H9 (cell line): ENCODE data around the gene COX6B2. TPM values are rescaled to one million over a fixed set of nuclear protein-coding genes. Genes with fewer than 3 reads are reported as not detected.
A peak's percentile ranks its signal among the peaks of the same experiment; 100 is the strongest.

Source experiments
- DNase-seq: peaks from one replicate; pipeline ENCODE4 v3.0.0-alpha.2; 2017
- H2AFZ ChIP-seq: one replicate; pipeline ENCODE4 v1.6.1; 2013; ENCODE audit warnings: mild to moderate bottlenecking, low read length, control low read depth, moderate library complexity
- H2AK5ac ChIP-seq: 2 replicates; pipeline ENCODE4 v1.6.1; 2013; ENCODE audit warnings: low read length, control low read depth, mixed read lengths; ENCODE audit not compliant: insufficient read length
- H2BK120ac ChIP-seq: one replicate; pipeline ENCODE4 v1.6.1; 2013; ENCODE audit warnings: low read depth, mild to moderate bottlenecking, low read length, control low read depth, inconsistent platforms; ENCODE audit not compliant: poor library complexity, severe bottlenecking
- H2BK12ac ChIP-seq: 2 replicates; pipeline ENCODE4 v1.6.1; 2013; ENCODE audit warnings: low read length, control low read depth, mixed read lengths, low read depth; ENCODE audit not compliant: insufficient read length
- H2BK15ac ChIP-seq: 2 replicates; pipeline ENCODE4 v1.6.1; 2013; ENCODE audit warnings: low read depth, low read length, control low read depth
- H2BK20ac ChIP-seq: one replicate; pipeline ENCODE4 v1.6.1; 2013; ENCODE audit warnings: low read depth, mild to moderate bottlenecking, low read length, control low read depth, inconsistent platforms; ENCODE audit not compliant: poor library complexity, severe bottlenecking
- H2BK5ac ChIP-seq: 2 replicates; pipeline ENCODE4 v1.6.1; 2013; ENCODE audit warnings: low read length, control low read depth, mixed read lengths; ENCODE audit not compliant: insufficient read length
- H3K14ac ChIP-seq: 2 replicates; pipeline ENCODE4 v1.6.1; 2013; ENCODE audit warnings: low read length, control low read depth; ENCODE audit not compliant: insufficient read depth
- H3K18ac ChIP-seq: 2 replicates; pipeline ENCODE4 v1.6.1; 2013; ENCODE audit warnings: low read depth, mild to moderate bottlenecking, mixed read lengths, low read length, control low read depth; ENCODE audit not compliant: insufficient read length
- H3K23ac ChIP-seq: 2 replicates; pipeline ENCODE4 v1.6.1; 2013; ENCODE audit warnings: low read length, control low read depth, mixed read lengths, low read depth; ENCODE audit not compliant: insufficient read length
- H3K23me2 ChIP-seq: 2 replicates; pipeline ENCODE4 v1.6.1; 2013; ENCODE audit warnings: low read depth, mild to moderate bottlenecking, mixed read lengths, low read length, control low read depth; ENCODE audit not compliant: insufficient read length, poor library complexity, severe bottlenecking
- H3K27ac ChIP-seq: 2 replicates; pipeline ENCODE4 v1.5.1; 2013; ENCODE audit warnings: low read length, control low read depth, mixed read lengths, low read depth; ENCODE audit not compliant: insufficient read length
- H3K27me3 ChIP-seq: 2 replicates; pipeline ENCODE4 v1.6.1; 2013; ENCODE audit warnings: low read length, control low read depth, inconsistent platforms; ENCODE audit not compliant: insufficient read depth
- H3K4ac ChIP-seq: 2 replicates; pipeline ENCODE4 v1.6.1; 2013; ENCODE audit warnings: low read depth, mild to moderate bottlenecking, control low read depth, inconsistent platforms, low read length, moderate library complexity
- H3K4me1 ChIP-seq: 2 replicates; pipeline ENCODE4 v1.6.1; 2013; ENCODE audit warnings: low read length, control low read depth, inconsistent platforms; ENCODE audit not compliant: insufficient read depth
- H3K4me2 ChIP-seq: 2 replicates; pipeline ENCODE4 v1.6.1; 2013; ENCODE audit warnings: low read length, control low read depth, mixed read lengths; ENCODE audit not compliant: insufficient read length, insufficient read depth
- H3K56ac ChIP-seq: 2 replicates; pipeline ENCODE4 v1.6.1; 2013; ENCODE audit warnings: low read depth, mild to moderate bottlenecking, mixed read lengths, low read length, control low read depth; ENCODE audit not compliant: insufficient read length
- H3K79me1 ChIP-seq: 2 replicates; pipeline ENCODE4 v1.6.1; 2013; ENCODE audit warnings: low read depth, mild to moderate bottlenecking, moderate library complexity, low read length, control low read depth, inconsistent platforms; ENCODE audit not compliant: insufficient read depth, poor library complexity, severe bottlenecking
- H3K79me2 ChIP-seq: 2 replicates; pipeline ENCODE4 v1.6.1; 2013; ENCODE audit warnings: low read length, control low read depth, inconsistent platforms; ENCODE audit not compliant: insufficient read depth
- H3K9ac ChIP-seq: 2 replicates; pipeline ENCODE4 v1.6.1; 2013; ENCODE audit warnings: low read length, control low read depth, mixed read lengths; ENCODE audit not compliant: insufficient read length; ENCODE audit errors: extremely low read depth
- H3K9me3 ChIP-seq: one replicate; pipeline ENCODE4 v1.6.1; 2013; ENCODE audit warnings: low read depth, low read length, inconsistent platforms; ENCODE audit not compliant: control insufficient read depth
- H3T11ph ChIP-seq: one replicate; pipeline ENCODE4 v1.6.1; 2013; ENCODE audit warnings: mild to moderate bottlenecking, low read length, control low read depth, inconsistent platforms
- H4K20me1 ChIP-seq: one replicate; pipeline ENCODE4 v1.6.1; 2013; ENCODE audit not compliant: control insufficient read depth, insufficient read length, insufficient read depth
- H4K5ac ChIP-seq: 2 replicates; pipeline ENCODE4 v1.6.1; 2013; ENCODE audit warnings: low read depth, mild to moderate bottlenecking, mixed read lengths, low read length, control low read depth; ENCODE audit not compliant: insufficient read length
- H4K8ac ChIP-seq: replicated peaks from 2 replicates; pipeline ENCODE4 v1.6.1; 2013; ENCODE audit warnings: low read length, control low read depth, mixed read lengths, low read depth; ENCODE audit not compliant: insufficient read length
- H4K91ac ChIP-seq: 2 replicates; pipeline ENCODE4 v1.6.1; 2013; ENCODE audit warnings: low read depth, mild to moderate bottlenecking, moderate library complexity, mixed read lengths, low read length, control low read depth; ENCODE audit not compliant: insufficient read length
- H3K27ac Mint-ChIP-seq, 3 experiments: 2 replicates in 2 of 3; 3 replicates in 1 of 3; pipeline ENCODE4 v1.8.0; 2020 to 2021; ENCODE audit warnings: mixed read lengths in 3 of 3, mild to moderate bottlenecking in 1 of 3, moderate library complexity in 1 of 3
- H3K27me3 Mint-ChIP-seq: 2 replicates; pipeline ENCODE4 v1.8.0; 2021; ENCODE audit warnings: low read depth, mild to moderate bottlenecking, moderate library complexity, mixed read lengths
- H3K36me3 Mint-ChIP-seq, 3 experiments: 2 replicates in 2 of 3; 3 replicates in 1 of 3; pipeline ENCODE4 v1.8.0; 2020 to 2021; ENCODE audit warnings: low read depth in 3 of 3, mixed read lengths in 3 of 3; ENCODE audit not compliant: insufficient read depth in 1 of 3
- H3K4me1 Mint-ChIP-seq, 2 experiments: 2 replicates each; pipeline ENCODE4 v1.8.0; 2020; ENCODE audit warnings: mixed read lengths in 2 of 2
- H3K4me3 Mint-ChIP-seq, 2 experiments: 2 replicates in 1 of 2; 3 replicates in 1 of 2; pipeline ENCODE4 v1.8.0; 2020 to 2021; ENCODE audit warnings: mild to moderate bottlenecking in 2 of 2, mixed read lengths in 2 of 2, moderate library complexity in 1 of 2
- H3K9me3 Mint-ChIP-seq, 2 experiments: 2 replicates in 1 of 2; 3 replicates in 1 of 2; pipeline ENCODE4 v1.8.0; 2020; ENCODE audit warnings: mild to moderate bottlenecking in 2 of 2, mixed read lengths in 2 of 2, moderate library complexity in 1 of 2
- WGBS: extraction: QIAGEN DNeasy Blood & Tissue Kit; methylation state at CpG from one replicate; pipeline ENCODE4 v1.1.7; 2013; ENCODE audit warnings: missing lambda C conversion rate, low lambda C conversion rate, mixed read lengths; ENCODE audit not compliant: insufficient read length; ENCODE audit errors: extremely low coverage; 5-methylcytosine and 5-hydroxymethylcytosine counted together
- total RNA-seq: library from RNA; stranded (reverse); gene quantifications from 2 replicates; pipeline ENCODE4 v1.2.1, GENCODE V29; 2021
- TF ChIP-seq, protein P1 (sequence below): fragments of 200-600 bp; sonication (generic); conservative IDR thresholded peaks from 3 replicates; pipeline ENCODE4 v1.8.0; 2021; ENCODE audit warnings: antibody characterized with exemption, mild to moderate bottlenecking

COX6B2 gene
- total RNA-seq, 1 experiment from 2014 or later = 4.0 TPM

DNA sequence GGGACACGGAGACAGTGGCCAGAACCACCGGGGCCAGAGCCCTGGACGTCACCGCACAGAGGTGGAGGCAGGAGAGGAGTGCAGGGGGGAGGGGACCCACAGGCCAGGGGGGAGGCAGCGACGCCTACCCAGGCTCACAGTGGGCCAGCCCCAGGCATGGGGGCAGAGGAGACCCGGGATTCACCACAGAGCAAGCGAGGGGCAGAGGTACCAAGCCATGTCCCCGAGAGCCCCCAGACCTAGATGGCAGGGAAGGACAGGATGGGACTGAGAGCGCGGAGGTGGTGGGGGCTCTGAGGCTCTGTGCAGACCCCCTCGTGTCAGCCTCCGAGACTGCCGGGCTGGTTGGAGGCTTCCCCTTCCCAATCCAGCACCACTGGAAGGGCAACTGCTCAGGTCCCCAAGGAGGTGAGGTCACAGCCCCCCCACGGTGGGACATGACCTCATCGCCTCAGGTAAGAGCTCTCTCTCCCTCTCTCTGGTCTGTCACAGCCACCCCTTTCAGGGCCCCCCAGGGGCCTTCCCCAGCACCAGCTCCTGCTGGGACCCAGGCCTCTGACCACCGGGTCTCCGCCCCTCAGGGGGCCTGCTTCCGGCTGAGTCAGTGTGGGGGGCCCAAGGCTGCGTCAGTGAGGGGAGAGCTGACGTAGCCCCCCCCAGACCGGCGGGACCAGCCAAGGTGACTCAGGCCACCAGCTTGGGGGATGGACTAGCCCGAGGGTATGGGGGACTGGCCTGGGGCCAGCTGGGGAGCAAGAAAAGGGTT lies 18.0 kb upstream of the COX6B2 start:
- Histone ChIP-seq H3K23me2 (peaks cover 12% of the 10 kb centered on the region), H3K56ac (no peak overlapping the region), H3T11ph (no peak overlapping the region), H4K8ac (no peak overlapping the region), H2BK12ac (no peak overlapping the region), H2AK5ac (no peak overlapping the region), H3K23ac (no peak overlapping the region), H3K27ac (no peak overlapping the region), H2AFZ (no peak overlapping the region), H2BK15ac (peak overlapping the region; percentile 33; the same call in 1 of the 2 replicates), H4K91ac (no peak overlapping the region), H3K9me3 (no peaks in the 10 kb centered on the region), H2BK5ac (no peak overlapping the region), H3K27me3 (peaks cover 5% of the 10 kb centered on the region), H3K4me2 (no peak overlapping the region), H4K5ac (no peak overlapping the region), H4K20me1 (no peaks in the 10 kb centered on the region), H3K4me1 (no peaks in the 10 kb centered on the region; the same call in 1 of the 2 replicates), H3K4ac (no peak overlapping the region), H3K79me1 (no peaks in the 10 kb centered on the region), H2BK120ac (no peak overlapping the region), H3K79me2 (no peaks in the 10 kb centered on the region), H3K14ac (peak overlapping the region; percentile 4; the same call in 1 of the 2 replicates), H3K18ac (no peak overlapping the region), H3K9ac (no peak overlapping the region), H2BK20ac (no peak overlapping the region)
- WGBS = no CpG with 5 or more reads among the region's 24 CpGs
- Mint-ChIP-seq H3K9me3 (peaks cover 0 to 5% of the 10 kb centered on the region in 2 experiments; a peak in 2 of 5 replicates), H3K36me3 (peaks cover 0 to 6% (median 0%) of the 10 kb centered on the region in 3 experiments; a peak in 1 of 7 replicates), H3K4me1 (peaks cover 32 to 49% of the 10 kb centered on the region in 2 experiments), H3K27me3 (peaks cover 71% of the 10 kb centered on the region), H3K4me3 (0 out of 5 replicates have a peak overlapping the region, but pooled peaks of 1 of the 2 experiments have one; percentile 8), H3K27ac (no peak overlapping the region)
- TF ChIP-seq, protein P1, sequence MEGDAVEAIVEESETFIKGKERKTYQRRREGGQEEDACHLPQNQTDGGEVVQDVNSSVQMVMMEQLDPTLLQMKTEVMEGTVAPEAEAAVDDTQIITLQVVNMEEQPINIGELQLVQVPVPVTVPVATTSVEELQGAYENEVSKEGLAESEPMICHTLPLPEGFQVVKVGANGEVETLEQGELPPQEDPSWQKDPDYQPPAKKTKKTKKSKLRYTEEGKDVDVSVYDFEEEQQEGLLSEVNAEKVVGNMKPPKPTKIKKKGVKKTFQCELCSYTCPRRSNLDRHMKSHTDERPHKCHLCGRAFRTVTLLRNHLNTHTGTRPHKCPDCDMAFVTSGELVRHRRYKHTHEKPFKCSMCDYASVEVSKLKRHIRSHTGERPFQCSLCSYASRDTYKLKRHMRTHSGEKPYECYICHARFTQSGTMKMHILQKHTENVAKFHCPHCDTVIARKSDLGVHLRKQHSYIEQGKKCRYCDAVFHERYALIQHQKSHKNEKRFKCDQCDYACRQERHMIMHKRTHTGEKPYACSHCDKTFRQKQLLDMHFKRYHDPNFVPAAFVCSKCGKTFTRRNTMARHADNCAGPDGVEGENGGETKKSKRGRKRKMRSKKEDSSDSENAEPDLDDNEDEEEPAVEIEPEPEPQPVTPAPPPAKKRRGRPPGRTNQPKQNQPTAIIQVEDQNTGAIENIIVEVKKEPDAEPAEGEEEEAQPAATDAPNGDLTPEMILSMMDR = no peak
- no peak for DNase-seq
